ENCODE results near the gene SLC25A3.

SLC25A3 gene

GRCh38 chr12:98582093-98582492, 11.4 kb upstream of the SLC25A3 start:
- H3K27me3 ChIP-seq (replicated peaks): no peaks in the 10 kb centered on the region
- TF ChIP-seq CTCF (IDR thresholded peaks at IDR 0.05; ENCODE audit: low read depth, low read length, missing control alignments): no peak
- in situ Hi-C loops (cut with HindIII; ENCODE audit: low pct_ligation_motif_present, low sequenced_read_pairs): no loop called here
- H3K27ac ChIP-seq: no peak overlapping the region
- H3K36me3 ChIP-seq (replicated peaks): no peaks in the 10 kb centered on the region
- DNase-seq: peak; percentile 37
- H3K4me3 ChIP-seq (ENCODE audit: low read depth, low read length): no peak overlapping the region

- no peak for TF ChIP-seq CTCF (IDR thresholded peaks at IDR 0.05; ENCODE audit: low read depth, low read length, missing control alignments)
- Histone ChIP-seq H3K27ac (no peak overlapping the region), H3K4me3 (ENCODE audit: low read depth, low read length) (no peak overlapping the region), H3K27me3 (replicated peaks) (no peaks in the 10 kb centered on the region), H3K36me3 (replicated peaks) (no peaks in the 10 kb centered on the region)
- DNase-seq: no peak
- in situ Hi-C loops (cut with HindIII; ENCODE audit: low pct_ligation_motif_present, low sequenced_read_pairs): no loop called here
Observed at GRCh38 chr12:98587084-98587483, 6.4 kb upstream of the SLC25A3 start.

GRCh38 chr12:98591209-98591608, 2.3 kb upstream of the SLC25A3 start:
- TF ChIP-seq CTCF (IDR thresholded peaks at IDR 0.05; ENCODE audit: low read depth, low read length, missing control alignments): peak; percentile 5
- peaks cover 17% of the 10 kb centered on the region for H3K36me3 ChIP-seq (replicated peaks)
- in situ Hi-C loops (cut with HindIII; ENCODE audit: low pct_ligation_motif_present, low sequenced_read_pairs): no loop called here
- peak; percentile 10 for DNase-seq
- H3K4me3 ChIP-seq (ENCODE audit: low read depth, low read length): no peak overlapping the region
- H3K27me3 ChIP-seq (replicated peaks): no peaks in the 10 kb centered on the region
- no peak overlapping the region for H3K27ac ChIP-seq

GRCh38 chr12:98592825-98593322, 612 bp upstream of the SLC25A3 start:
- Histone ChIP-seq H3K36me3 (replicated peaks) (peaks cover 29% of the 10 kb centered on the region), H3K4me3 (ENCODE audit: low read depth, low read length) (peak overlapping the region; percentile 59), H3K27me3 (replicated peaks) (no peaks in the 10 kb centered on the region), H3K27ac (peak overlapping the region; percentile 95)
- DNase-seq: no peak
- no peak for TF ChIP-seq CTCF (IDR thresholded peaks at IDR 0.05; ENCODE audit: low read depth, low read length, missing control alignments)
- in situ Hi-C loops (cut with HindIII; ENCODE audit: low pct_ligation_motif_present, low sequenced_read_pairs): no loop called here

- Histone ChIP-seq H3K4me3 (ENCODE audit: low read depth, low read length) (peak overlapping the region; percentile 100), H3K27me3 (replicated peaks) (no peaks in the 10 kb centered on the region), H3K36me3 (replicated peaks) (peaks cover 40% of the 10 kb centered on the region), H3K27ac (peak overlapping the region; percentile 95)
- in situ Hi-C loops (cut with HindIII; ENCODE audit: low pct_ligation_motif_present, low sequenced_read_pairs): no loop called here
- DNase-seq: no peak
- no peak for TF ChIP-seq CTCF (IDR thresholded peaks at IDR 0.05; ENCODE audit: low read depth, low read length, missing control alignments)
Observed at GRCh38 chr12:98594050-98594835, 757 bp downstream of the SLC25A3 start.
